ENCODE data around the gene LHPP.
A peak's percentile ranks its signal among the peaks of the same experiment; 100 is the strongest.

LHPP gene

GRCh38 chr10:124539935-124540641 lies 78.5 kb downstream of the LHPP start:
- no peak overlapping the region for H3K27ac ChIP-seq (ENCODE audit: extremely low read depth, low read depth, low read length)
- no peak overlapping the region for H3K4me3 ChIP-seq (ENCODE audit: low read depth, low read length)
- H3K4me1 ChIP-seq (ENCODE audit: control insufficient read depth, insufficient read depth, low read length): no peaks in the 10 kb centered on the region
- TF ChIP-seq ZNF37A (tag by site-specific recombination; IDR thresholded peaks at IDR 0.05): no peak
- peak; percentile 82 for TF ChIP-seq CTCF (tag by site-specific recombination; IDR thresholded peaks at IDR 0.05)
- TF ChIP-seq ZNF514 (tag by site-specific recombination; IDR thresholded peaks at IDR 0.05): no peak
- TF ChIP-seq, protein P1, sequence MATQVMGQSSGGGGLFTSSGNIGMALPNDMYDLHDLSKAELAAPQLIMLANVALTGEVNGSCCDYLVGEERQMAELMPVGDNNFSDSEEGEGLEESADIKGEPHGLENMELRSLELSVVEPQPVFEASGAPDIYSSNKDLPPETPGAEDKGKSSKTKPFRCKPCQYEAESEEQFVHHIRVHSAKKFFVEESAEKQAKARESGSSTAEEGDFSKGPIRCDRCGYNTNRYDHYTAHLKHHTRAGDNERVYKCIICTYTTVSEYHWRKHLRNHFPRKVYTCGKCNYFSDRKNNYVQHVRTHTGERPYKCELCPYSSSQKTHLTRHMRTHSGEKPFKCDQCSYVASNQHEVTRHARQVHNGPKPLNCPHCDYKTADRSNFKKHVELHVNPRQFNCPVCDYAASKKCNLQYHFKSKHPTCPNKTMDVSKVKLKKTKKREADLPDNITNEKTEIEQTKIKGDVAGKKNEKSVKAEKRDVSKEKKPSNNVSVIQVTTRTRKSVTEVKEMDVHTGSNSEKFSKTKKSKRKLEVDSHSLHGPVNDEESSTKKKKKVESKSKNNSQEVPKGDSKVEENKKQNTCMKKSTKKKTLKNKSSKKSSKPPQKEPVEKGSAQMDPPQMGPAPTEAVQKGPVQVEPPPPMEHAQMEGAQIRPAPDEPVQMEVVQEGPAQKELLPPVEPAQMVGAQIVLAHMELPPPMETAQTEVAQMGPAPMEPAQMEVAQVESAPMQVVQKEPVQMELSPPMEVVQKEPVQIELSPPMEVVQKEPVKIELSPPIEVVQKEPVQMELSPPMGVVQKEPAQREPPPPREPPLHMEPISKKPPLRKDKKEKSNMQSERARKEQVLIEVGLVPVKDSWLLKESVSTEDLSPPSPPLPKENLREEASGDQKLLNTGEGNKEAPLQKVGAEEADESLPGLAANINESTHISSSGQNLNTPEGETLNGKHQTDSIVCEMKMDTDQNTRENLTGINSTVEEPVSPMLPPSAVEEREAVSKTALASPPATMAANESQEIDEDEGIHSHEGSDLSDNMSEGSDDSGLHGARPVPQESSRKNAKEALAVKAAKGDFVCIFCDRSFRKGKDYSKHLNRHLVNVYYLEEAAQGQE (tag by site-specific recombination; IDR thresholded peaks at IDR 0.05): no peak
- no peak for TF ChIP-seq ZNF423 (tag by site-specific recombination; IDR thresholded peaks at IDR 0.05)
- no peak for TF ChIP-seq ZBTB10 (tag by site-specific recombination; IDR thresholded peaks at IDR 0.05)
- no peak for TF ChIP-seq ZNF16 (tag by site-specific recombination; IDR thresholded peaks at IDR 0.05; ENCODE audit: low read depth)
- TF ChIP-seq ZNF654 (tag by site-specific recombination; IDR thresholded peaks at IDR 0.05; ENCODE audit: low read depth): peak; percentile 34
- TF ChIP-seq ZNF792 (tag by site-specific recombination; IDR thresholded peaks at IDR 0.05): no peak
- ChIA-PET POLR2A (no interaction called here), CTCF (interaction anchor here (0.7 to 1.3 kb wide), 4 partner anchors 25 to 449 kb away, joined by 3 to 7 read pairs (median 4); no protein-coding TSS in a partner anchor)
- H3K36me3 ChIP-seq (ENCODE audit: control insufficient read depth in 2 of 2, insufficient read depth in 1 of 2, low read length in 2 of 2): no peaks in the 10 kb centered on the region
- H3K9me3 ChIP-seq (ENCODE audit: control insufficient read depth, insufficient read depth, low read depth, low read length): no peaks in the 10 kb centered on the region

- Histone ChIP-seq H3K4me1 (ENCODE audit: control insufficient read depth, insufficient read depth, low read length) (no peaks in the 10 kb centered on the region), H3K27ac (ENCODE audit: extremely low read depth, low read depth, low read length) (no peak overlapping the region), H3K9me3 (ENCODE audit: control insufficient read depth, insufficient read depth, low read depth, low read length) (no peaks in the 10 kb centered on the region), H3K36me3 (ENCODE audit: control insufficient read depth in 2 of 2, insufficient read depth in 1 of 2, low read length in 2 of 2) (no peaks in the 10 kb centered on the region), H3K4me3 (ENCODE audit: low read depth, low read length) (no peak overlapping the region)
- POLR2A ChIA-PET: no interaction called here
- CTCF ChIA-PET: interaction anchor here (0.6 to 1.2 kb wide), 6 partner anchors 24 to 453 kb away, joined by 3 to 7 read pairs (median 3); no protein-coding TSS in a partner anchor
- TF ChIP-seq ZFP3 (tag by site-specific recombination; IDR thresholded peaks at IDR 0.05; ENCODE audit: low read depth): no peak
- no peak for TF ChIP-seq ZNF610 (tag by site-specific recombination; IDR thresholded peaks at IDR 0.05; ENCODE audit: borderline replicate concordance)
- no peak for TF ChIP-seq ZBTB7A (tag by site-specific recombination; IDR thresholded peaks at IDR 0.05; ENCODE audit: low read depth)
- peak; percentile 32; the same call in 1 of the 2 replicates for TF ChIP-seq EGR2 (tag by site-specific recombination; IDR thresholded peaks at IDR 0.05; ENCODE audit: low read depth)
- TF ChIP-seq SETDB1 (IDR thresholded peaks at IDR 0.05; ENCODE audit: insufficient read length, low read length): no peak
- TF ChIP-seq ZBTB10 (tag by site-specific recombination; IDR thresholded peaks at IDR 0.05): no peak
- TF ChIP-seq ZNF843 (tag by site-specific recombination; IDR thresholded peaks at IDR 0.05): no peak
- no peak for TF ChIP-seq ZNF658 (tag by site-specific recombination; IDR thresholded peaks at IDR 0.05)
- no peak for TF ChIP-seq OVOL3 (tag by site-specific recombination; IDR thresholded peaks at IDR 0.05)
- no peak for TF ChIP-seq ZNF837 (tag by site-specific recombination; IDR thresholded peaks at IDR 0.05)
- TF ChIP-seq ZXDB (tag by site-specific recombination; IDR thresholded peaks at IDR 0.05): no peak
- TF ChIP-seq ZNF324 (tag by site-specific recombination; IDR thresholded peaks at IDR 0.05): no peak
- TF ChIP-seq ZFHX2 (tag by site-specific recombination; conservative IDR thresholded peaks at IDR 0.05): peak; percentile 52
- TF ChIP-seq ZNF248 (tag by site-specific recombination; IDR thresholded peaks at IDR 0.05): no peak
- no peak for TF ChIP-seq ZNF621 (tag by site-specific recombination; IDR thresholded peaks at IDR 0.05)
Observed at GRCh38 chr10:124541076-124541903, 79.7 kb downstream of the LHPP start.
